Activated CD4-positive, alpha-beta T cell treated with anti-CD3 and anti-CD28 coated beads for 24 hours (primary cell): ENCODE data around the gene CAMSAP1.
A peak's percentile ranks its signal among the peaks of the same experiment; 100 is the strongest.

ENCODE experiments used
- DNase-seq, 2 donors: peaks; one replicate each; pipeline ENCODE4 v3.0.0-alpha.2; 2020; ENCODE audit warnings: low read depth in 2 of 2

Gene CAMSAP1

DNA sequence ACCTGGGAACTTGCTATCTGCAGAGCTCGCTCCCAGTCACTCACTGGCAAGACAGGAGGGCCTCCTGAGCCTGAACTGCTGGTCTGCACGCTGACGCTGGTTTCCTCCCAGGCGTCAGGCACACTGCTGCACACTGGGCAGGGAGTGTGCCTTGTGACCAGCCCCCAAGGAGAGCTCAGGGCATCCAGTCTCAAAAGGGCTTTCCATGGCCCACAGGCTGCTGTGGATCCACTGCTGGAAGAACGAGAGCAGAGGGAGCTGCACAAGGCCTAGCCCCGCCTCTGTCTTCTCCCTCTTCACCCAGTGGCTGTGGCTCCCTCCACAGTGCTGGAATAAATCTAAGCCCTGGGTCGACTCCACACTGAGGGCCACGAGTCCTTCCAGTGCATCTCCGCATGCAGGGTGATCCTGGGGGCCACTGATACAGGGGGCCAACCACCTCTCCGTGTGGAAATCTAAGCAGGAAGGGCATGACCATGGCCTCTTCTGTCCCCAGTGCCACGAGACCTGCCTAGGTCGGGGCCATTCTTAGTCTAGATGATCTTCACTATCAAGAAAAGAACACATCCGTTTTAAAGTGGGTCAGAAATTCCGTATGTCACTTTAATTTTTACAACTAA lies 93.6 kb downstream of the CAMSAP1 start:
- no peak for DNase-seq

DNA sequence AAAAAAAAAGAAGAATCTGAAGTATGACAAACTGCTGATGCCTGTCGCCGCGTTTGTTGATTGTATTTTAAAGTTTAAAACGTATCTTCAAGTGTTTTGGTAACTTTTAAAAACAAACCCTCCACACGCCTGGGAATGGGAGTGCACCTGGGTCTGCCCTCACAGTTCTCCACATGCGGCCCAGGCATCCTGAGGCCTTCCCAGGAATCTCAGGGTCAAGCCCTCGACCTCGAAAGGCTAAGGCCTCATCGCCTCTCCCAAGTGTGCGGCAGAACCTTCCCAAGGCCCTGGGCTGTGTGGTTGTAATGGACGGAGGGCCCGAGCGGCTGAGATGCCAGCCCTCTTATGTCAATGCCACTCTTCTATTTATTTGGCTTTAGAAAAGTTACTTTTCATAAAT lies 94.4 kb downstream of the CAMSAP1 start:
- no peak for DNase-seq

GRCh38 chr9:135811801-135812200 lies 95.5 kb downstream of the CAMSAP1 start:
- no peak for DNase-seq

GRCh38 chr9:135810806-135811575 lies 96.4 kb downstream of the CAMSAP1 start:
- no peak for DNase-seq

DNA sequence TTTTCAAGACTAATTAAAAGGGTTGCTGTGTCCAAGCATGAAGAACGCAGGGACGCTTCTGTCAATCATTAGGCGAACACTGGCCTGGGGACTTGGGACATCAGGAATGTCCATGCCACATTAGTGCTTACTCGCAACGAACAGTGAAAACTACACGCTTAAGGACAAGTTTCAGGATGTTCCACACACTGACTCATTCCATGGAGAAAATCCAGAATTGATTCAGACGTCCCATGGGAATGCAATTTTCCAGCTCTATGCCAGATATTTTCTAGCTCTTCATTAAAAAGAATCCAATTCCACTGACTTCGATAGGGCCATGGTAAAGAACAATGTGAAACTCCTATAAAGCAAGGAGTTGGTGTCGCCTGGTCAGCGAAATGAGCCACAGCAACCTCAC lies 98.2 kb downstream of the CAMSAP1 start:
- no peak for DNase-seq

GRCh38 chr9:135805422-135806022 lies 101.8 kb downstream of the CAMSAP1 start:
- DNase-seq: no peak

DNA sequence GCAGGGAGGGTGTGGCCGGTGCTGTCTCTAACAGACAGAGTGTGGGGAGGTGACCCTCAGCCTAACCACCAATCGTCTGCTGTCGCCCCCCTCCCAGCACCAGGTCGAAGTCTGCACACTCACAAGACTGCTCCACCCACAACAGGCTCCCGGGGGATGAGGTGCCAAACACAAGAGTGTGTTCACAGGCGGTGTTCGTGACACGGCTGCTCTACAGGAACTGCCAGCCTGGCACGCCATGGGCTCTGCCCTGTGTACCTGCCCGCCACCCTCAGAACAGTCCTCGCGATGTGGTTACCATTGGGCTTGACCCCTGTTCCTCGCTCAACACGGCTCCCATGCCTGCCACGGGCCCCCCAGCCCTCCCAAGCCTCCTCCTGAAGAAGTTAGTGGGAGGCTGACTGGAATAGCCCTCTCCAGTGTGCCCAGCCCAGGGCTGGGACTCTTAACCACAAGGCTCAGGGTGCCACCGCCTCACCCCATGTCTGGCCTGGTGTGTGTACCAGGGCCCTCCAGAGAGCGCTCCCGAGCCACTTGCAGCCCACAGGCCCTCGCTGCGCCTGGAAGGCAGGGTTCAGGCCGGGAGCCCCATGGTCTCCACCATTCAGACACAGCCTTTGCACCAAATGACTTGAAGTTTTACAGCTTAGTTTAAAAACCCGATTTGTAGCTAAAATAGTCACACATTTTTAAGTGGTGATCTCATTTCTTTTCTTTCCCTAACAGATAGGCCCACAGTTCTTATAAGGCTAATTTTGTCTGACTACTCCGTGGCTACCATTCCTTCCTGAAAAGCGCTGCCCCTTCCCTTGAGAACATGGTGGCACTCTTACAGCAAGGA lies 102.5 kb downstream of the CAMSAP1 start:
- DNase-seq: no peak

DNA sequence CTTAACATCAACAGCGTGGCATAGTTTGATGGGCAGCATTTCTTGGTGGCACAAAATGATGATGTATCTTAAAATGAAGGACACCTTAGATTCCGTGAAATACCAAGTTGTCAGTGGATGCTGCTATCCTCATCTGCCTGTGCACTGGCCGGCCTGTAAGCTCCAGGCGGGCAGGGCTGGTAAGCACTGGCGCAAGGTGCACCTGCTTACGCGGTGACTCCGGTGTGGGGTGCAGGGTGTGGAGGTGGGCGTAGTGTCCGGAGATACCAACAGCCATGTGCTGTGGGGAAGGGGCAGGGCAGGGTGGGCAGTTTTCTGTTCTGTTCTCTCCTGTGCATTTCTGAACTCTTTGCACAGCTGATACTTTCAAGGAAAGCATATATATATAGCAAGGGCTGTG lies 103.9 kb downstream of the CAMSAP1 start:
- DNase-seq: no peak

- no peak for DNase-seq
Measured at GRCh38 chr9:135802876-135803419, 104.4 kb downstream of the CAMSAP1 start.

- no peak for DNase-seq
Measured at GRCh38 chr9:135801070-135801469, 106.3 kb downstream of the CAMSAP1 start.

GRCh38 chr9:135799261-135799660 lies 108.1 kb downstream of the CAMSAP1 start:
- no peak for DNase-seq

- no peak for DNase-seq
Measured at GRCh38 chr9:135798263-135798585, 109.1 kb downstream of the CAMSAP1 start.

DNA sequence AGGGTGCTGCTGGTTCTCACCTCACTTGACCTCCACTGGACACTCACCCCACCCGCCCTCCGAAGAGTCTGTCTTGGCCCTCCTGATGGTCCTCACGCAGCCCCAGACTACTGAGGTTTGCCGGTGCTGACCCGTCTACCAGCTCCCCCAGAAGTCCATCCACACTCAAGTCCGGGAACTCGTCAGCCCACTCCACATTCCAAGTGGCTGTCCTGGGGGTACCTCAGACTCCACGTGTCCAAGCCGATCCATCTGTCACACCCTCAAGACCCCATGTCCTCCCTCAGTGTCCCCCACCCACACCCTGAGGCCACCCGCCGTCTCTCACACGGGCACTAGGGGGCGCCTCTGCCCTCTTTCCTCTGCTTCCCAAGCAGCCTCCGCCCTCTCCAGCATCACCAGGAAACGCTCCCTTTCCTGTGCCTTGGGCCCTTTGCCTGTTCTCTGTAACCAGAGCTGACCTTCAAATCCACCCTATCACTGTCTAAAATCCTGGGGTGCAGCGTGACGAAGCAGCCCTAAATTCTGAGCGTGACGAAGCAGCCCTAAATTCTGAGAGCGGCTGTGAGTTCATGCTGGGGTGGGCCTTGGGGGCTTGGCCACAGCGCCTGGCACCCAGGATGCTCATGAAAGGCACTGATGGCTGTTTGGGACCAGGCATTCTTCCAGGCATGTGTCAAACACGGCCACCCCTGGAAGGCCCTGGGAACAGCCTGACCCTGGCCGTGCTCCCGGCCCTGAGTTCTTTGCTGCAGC lies 109.7 kb downstream of the CAMSAP1 start:
- DNase-seq: peak in 1 of 2 donors; percentile 28

DNA sequence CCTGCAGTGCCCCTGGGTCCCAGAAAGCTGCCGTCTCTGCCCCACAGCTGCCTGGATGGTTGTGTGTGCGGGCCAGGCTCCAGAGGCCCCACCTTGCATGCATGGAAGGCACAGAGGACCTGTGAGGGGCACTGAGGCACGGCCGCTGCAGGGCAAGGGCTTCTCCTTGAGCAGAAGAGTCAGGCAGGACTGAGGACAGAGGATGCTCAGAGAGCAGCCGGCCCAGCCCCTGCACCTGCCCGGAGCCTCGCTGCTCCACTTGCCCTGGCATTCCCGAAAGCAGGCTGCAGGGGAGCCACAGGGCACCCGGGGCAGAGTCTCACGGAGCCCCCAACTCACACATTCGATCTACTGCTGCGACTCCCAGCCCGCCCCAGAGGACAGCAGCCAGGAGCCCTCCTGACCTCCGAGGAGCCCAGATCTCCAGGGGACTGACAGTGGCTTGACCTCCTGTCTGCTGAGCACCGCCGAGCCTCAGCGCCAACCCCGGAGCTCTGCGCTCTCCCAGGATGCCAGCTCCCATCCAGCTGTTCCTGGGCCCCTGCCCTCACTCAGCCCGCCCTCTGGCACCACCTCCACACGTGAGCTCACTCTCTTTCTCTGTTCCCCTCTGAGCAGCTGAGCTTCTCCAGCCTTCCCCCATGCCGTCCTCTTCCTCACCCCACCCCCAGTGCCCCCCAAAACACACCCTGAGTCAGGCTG lies 110.4 kb downstream of the CAMSAP1 start:
- no peak for DNase-seq

- DNase-seq: no peak
Measured at GRCh38 chr9:135795391-135795790, 112.0 kb downstream of the CAMSAP1 start.

DNA sequence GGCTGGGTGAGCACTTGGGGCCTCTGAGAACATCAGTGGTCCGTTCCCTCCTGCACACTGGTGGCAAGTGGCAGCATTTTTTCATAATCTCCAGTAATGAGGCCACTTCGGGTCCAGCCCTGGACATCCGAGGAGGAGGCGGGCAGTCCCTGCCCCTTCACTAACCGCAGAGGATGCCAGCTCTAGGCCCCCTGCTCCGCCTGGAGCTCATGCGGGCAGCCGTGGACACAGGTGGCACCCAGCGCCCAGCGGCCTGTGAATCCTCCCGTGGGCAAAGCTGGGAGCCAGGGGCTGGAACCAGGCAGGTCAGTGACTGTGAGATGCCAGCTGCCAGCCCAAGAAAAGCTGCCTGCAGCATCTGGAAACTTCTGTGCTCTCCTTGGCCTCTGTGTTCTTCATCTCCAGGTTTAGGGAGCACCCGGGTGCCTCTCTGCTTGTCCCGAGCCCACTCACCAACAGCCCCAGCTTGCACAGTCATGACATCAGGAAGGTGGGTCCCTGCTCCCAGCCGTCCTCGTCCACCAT lies 112.9 kb downstream of the CAMSAP1 start:
- DNase-seq: no peak

DNA sequence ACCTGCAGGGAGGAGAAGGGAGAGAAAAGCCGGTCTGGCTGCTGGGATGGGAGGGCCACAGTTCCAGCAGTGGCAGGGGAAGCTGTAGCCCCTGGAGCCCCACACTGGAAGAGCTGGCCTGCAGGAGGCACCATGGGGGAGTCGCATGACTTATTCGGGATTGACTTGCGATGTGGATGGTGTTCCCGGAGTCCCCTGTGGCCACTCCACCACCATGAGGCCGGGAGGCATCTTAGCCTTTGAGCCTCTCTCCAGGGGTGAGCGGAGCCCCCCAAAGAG lies 113.3 kb downstream of the CAMSAP1 start:
- DNase-seq: no peak

DNA sequence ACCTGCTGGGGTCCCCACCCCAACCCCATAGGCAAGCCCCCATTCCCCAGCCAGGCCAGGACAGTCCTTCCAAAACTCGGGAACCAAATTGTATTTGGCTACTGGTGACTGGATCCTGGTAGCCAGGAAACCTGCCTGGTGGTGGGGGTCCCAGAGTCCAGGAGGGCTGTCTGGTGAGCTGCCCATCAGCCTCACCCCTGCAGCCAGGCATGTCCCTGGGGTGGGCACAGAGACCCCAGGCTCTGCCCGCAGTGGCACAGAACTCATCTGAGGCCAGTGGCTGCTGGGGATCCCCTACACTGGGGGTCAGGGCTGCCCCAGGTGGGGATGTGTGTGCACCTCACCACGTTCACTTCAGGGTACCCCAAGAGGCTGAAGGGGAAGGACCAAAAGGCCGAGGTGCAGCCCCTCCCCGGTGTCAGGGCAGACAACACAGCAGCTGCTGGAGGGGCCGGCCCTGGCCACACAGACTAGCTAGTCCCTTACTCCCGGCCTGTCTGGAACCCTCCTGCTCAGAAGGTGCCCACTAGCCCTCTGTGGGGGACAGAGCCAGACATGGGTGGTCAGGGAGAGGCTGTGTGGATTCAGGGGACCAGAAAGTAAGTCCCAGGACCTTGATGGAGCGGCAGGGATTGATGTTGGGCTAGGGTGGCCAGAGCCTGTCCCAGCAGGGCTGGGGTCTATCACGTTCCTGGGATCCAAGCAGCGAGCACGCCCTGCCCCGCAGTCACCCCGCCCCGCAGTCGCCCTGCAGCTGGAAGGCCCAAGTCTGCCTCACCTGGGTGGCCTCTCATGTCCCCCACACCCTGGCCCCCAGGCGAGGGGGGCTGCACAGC lies 113.9 kb downstream of the CAMSAP1 start:
- no peak for DNase-seq

DNA sequence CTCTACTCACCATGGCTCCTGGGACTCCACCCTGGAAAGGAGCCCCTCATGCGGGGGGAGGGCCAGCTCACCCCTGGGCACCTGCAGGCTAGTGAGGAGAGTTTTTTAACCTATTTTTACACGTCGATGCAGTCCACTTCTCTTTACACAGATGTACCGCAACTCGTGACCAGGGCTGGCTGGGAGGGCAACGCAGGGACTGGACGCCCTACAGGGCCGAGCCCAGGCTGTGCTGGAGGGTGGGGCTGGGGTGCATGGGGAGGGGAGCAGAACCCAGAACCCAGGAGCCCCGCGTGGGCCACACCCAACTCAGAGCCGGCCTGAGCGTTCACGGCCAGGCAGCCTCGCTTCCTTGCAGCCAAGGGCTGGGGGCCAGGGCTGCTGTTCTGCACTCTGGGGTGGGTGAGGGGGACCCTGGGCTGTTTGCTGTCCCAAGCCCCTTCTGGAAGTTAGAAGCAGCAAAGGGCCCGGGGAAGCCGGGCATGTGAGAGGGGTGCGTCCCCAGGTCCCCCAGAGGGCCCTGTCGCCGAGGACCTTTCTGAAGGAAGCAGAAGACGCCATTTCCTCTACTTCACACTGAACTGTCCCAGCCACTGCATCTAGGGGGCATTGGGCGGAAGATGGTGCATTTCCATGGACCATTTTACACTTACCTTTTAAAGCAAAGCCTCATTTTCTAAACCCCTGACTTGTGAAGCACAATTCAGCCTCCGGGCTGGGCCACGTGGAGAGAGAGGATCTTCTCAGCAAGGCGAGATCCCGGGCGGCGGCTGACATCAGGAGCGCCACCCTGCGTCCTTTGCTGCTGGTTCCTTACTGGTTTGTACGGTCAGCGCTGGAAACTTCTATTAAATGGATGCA lies 114.8 kb downstream of the CAMSAP1 start:
- DNase-seq: no peak
